Choroid plexus epithelial cell (primary cell): ENCODE results near the gene SLC6A9.

Source experiments
- DNase-seq: peaks from one replicate; pipeline ENCODE4 v3.0.0-alpha.2; 2010; ENCODE audit warnings: low read depth
- H3K4me3 ChIP-seq: 2 replicates; pipeline ENCODE4 v1.5.1; 2011; ENCODE audit warnings: low read depth, mild to moderate bottlenecking, control low read depth, low read length, moderate library complexity
- TF ChIP-seq, protein P1 (sequence below): conservative IDR thresholded peaks from 2 replicates; pipeline ENCODE4 v1.5.1; 2011; ENCODE audit warnings: low read depth, mild to moderate bottlenecking, control low read depth, inconsistent platforms, low read length, moderate library complexity

Gene SLC6A9

DNA sequence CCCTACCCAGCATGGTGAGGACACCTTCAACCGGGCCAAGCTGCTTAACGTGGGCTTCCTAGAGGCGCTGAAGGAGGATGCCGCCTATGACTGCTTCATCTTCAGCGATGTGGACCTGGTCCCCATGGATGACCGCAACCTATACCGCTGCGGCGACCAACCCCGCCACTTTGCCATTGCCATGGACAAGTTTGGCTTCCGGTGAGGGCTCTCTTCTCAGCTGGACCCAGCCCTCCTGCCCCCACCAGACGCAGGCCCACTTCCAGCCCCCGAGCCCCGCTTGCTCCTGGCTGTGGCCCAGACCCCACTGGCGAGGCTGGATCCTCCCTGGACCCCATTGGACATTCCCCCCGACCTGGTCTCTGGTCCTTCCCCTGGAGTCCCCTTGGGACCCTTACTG, 46.4 kb downstream of the SLC6A9 start:
- no peak overlapping the region for H3K4me3 ChIP-seq
- DNase-seq = no peak
- TF ChIP-seq, protein P1, sequence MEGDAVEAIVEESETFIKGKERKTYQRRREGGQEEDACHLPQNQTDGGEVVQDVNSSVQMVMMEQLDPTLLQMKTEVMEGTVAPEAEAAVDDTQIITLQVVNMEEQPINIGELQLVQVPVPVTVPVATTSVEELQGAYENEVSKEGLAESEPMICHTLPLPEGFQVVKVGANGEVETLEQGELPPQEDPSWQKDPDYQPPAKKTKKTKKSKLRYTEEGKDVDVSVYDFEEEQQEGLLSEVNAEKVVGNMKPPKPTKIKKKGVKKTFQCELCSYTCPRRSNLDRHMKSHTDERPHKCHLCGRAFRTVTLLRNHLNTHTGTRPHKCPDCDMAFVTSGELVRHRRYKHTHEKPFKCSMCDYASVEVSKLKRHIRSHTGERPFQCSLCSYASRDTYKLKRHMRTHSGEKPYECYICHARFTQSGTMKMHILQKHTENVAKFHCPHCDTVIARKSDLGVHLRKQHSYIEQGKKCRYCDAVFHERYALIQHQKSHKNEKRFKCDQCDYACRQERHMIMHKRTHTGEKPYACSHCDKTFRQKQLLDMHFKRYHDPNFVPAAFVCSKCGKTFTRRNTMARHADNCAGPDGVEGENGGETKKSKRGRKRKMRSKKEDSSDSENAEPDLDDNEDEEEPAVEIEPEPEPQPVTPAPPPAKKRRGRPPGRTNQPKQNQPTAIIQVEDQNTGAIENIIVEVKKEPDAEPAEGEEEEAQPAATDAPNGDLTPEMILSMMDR = no peak

DNA sequence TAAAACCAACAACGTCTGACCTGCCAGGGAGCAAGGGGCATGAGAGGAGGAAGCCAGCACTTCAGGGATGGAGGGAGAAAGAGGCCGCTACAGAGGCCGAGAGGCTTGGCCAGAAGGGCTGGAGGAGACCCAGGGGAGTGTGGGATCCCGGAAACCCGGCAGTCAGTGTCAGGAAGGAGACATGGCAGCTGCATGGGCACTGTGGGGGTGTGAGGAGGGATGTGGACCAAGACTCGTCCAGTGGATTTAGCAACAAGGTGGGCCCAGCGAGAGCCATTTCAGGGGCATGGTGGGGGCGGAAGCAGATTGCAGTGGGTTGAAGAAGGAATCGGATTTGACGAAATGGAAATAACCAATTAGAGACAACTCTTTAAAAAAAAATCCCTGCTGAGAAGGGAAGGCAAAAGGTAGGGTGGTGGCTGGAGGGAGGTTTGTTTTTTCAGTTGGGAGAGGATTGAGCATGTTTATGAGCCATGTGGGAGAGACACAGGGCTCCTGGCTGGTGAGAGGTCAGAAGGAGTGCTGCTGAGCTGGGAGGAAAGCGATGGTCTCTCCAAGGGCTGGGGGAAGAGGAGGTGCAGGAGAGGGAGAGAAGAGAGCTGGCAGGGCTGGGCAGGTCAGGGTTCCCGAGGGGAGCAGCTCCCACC, 47.9 kb downstream of the SLC6A9 start:
- TF ChIP-seq, protein P1 = no peak
- DNase-seq = no peak
- H3K4me3 ChIP-seq = no peak overlapping the region

DNA sequence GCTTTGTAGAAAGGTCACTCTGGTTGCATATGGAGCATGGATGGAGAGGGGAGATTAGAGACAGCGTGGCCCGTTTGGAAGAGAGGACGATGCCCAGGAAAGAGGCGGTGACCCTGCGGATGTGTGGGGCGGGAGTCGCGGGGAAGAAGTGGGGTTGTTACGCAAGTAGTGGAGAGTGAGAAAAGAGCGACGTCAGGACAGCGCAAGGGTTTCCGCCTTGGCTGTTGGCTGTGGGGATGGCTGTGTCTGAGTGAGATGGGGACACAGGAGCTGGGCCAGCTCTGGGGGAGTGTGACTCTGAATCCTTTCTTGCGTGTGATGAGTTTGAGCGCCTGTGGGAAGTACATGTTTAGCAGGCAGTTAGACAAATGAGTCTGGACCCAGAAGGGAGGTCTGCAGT, 48.5 kb downstream of the SLC6A9 start:
- no peak overlapping the region for H3K4me3 ChIP-seq
- TF ChIP-seq, protein P1 = no peak
- DNase-seq = no peak

DNA sequence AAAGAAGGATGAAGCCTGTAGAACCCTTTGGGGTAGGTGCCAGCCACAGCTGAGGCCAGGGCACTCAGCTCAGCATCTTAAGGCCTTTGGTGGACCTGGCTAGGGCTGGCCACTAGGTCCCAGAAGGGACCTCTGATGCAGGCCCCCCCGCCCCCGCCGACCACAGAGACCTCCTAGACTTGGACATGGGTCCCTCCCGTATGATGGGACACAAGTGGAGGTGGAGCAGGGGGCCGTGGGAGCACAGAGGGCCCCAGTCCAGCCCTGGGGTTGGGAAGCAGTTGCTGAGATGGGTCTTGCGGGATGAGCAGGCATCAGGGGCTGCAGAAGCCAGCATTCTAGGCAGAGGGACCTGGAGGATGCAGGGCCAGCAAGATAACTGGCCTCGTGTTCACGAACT, 49.0 kb downstream of the SLC6A9 start:
- no peak for DNase-seq
- H3K4me3 ChIP-seq = no peak overlapping the region
- TF ChIP-seq, protein P1 = no peak

DNA sequence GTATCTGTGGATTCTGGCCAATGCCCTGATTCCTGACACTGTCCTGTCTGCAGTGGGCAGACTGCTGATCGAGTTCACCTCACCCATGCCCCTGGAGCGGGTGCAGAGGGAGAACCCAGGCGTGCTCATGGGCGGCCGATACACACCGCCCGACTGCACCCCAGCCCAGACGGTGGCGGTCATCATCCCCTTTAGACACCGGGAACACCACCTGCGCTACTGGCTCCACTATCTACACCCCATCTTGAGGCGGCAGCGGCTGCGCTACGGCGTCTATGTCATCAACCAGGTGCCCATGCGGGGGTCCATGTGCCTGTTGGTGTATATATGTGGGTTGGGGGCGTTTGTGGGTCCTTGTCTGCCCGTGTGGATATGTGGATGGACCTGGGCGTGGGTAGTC, 49.6 kb downstream of the SLC6A9 start:
- DNase-seq = no peak
- TF ChIP-seq, protein P1 = no peak
- no peak overlapping the region for H3K4me3 ChIP-seq

DNA sequence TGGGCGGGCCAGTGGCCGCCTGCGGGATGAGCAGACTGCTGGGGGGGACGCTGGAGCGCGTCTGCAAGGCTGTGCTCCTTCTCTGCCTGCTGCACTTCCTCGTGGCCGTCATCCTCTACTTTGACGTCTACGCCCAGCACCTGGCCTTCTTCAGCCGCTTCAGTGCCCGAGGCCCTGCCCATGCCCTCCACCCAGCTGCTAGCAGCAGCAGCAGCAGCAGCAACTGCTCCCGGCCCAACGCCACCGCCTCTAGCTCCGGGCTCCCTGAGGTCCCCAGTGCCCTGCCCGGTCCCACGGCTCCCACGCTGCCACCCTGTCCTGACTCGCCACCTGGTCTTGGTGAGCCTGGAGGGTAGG, 50.1 kb downstream of the SLC6A9 start:
- H3K4me3 ChIP-seq = no peak overlapping the region
- TF ChIP-seq, protein P1 = no peak
- DNase-seq = no peak

DNA sequence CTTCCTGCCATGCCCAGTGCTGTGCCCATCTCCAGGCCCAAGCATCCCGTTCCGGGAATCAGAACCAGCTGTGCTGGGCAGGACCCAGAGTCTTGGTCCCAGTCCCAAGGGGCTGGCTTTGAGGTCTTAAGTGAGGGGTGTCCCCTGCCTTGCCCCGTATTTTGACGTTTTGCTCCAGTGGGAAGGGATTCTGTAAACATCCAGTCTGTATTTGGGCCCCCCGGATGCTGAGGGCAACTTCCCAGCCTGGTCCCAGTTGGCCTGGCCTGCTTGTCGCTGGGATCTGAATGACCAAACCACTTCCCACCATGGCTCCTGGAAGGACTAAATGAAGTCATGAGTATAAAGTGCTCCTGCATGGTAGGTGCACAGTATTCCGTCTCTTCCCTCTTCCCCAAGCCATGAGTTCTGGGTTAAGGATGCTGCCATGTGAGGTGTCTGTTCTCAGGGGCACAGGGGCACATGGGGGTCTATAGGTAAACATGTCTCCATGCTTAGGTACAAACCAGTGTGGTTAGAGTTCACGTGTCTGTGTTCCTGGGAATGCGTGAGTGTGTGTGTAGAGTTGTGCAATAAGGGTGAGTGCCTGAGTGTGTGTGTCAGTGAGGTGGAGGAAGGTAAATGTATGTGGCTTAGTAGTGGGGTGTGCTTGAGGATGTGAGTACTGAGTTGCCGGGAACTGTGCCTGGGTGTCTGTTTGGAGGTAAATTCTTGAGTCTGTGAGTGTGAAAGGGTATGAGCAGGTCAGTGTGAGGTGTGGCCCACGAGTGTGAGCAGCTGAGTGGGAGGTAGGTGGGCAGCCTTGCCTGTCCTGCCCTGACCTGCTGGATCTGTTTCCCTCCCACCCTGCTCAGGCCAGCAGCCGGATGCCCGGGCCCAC, 50.8 kb downstream of the SLC6A9 start:
- peak overlapping the region; percentile 66 for H3K4me3 ChIP-seq
- DNase-seq = peak; percentile 49
- TF ChIP-seq, protein P1 = no peak
